ENCODE measurements around the gene ITPRIPL2.

DNA sequence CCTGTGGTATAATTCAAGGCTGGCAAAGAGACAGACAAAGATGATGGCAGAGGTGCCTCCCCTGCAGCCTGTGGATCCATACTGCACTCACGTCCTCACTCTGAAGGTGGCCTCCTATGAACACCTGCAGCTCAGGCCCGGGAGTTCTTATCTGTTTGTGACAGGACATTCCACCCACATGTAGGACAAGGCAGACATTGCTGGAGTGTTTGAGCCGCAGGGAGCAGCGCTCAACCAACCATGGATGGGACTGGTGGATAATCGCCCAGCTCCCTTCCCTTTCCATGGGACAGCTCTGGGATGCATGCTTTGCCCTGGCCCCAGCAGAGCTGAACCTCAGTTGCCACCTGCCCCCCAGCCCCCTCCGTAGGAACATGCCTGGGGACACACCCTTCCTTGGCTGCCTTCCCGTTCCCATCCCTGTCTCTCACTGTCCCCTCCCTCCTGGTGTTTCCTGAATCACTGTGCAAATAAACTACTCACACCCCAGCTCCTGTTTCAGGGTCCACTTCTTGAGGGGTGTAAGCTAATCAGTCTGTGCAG lies 22.2 kb downstream of the ITPRIPL2 start:
- TF ChIP-seq, protein P1, sequence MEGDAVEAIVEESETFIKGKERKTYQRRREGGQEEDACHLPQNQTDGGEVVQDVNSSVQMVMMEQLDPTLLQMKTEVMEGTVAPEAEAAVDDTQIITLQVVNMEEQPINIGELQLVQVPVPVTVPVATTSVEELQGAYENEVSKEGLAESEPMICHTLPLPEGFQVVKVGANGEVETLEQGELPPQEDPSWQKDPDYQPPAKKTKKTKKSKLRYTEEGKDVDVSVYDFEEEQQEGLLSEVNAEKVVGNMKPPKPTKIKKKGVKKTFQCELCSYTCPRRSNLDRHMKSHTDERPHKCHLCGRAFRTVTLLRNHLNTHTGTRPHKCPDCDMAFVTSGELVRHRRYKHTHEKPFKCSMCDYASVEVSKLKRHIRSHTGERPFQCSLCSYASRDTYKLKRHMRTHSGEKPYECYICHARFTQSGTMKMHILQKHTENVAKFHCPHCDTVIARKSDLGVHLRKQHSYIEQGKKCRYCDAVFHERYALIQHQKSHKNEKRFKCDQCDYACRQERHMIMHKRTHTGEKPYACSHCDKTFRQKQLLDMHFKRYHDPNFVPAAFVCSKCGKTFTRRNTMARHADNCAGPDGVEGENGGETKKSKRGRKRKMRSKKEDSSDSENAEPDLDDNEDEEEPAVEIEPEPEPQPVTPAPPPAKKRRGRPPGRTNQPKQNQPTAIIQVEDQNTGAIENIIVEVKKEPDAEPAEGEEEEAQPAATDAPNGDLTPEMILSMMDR (CRISPR knock-in tag; IDR thresholded peaks at IDR 0.05) = no peak
- no peak for TF ChIP-seq ZBTB3 (CRISPR knock-in tag; IDR thresholded peaks at IDR 0.05; ENCODE audit: borderline replicate concordance, low read depth)
- TF ChIP-seq, protein P2, sequence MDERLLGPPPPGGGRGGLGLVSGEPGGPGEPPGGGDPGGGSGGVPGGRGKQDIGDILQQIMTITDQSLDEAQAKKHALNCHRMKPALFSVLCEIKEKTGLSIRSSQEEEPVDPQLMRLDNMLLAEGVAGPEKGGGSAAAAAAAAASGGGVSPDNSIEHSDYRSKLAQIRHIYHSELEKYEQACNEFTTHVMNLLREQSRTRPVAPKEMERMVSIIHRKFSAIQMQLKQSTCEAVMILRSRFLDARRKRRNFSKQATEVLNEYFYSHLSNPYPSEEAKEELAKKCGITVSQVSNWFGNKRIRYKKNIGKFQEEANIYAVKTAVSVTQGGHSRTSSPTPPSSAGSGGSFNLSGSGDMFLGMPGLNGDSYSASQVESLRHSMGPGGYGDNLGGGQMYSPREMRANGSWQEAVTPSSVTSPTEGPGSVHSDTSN (CRISPR knock-in tag; IDR thresholded peaks at IDR 0.05) = no peak
- TF ChIP-seq, protein P3, sequence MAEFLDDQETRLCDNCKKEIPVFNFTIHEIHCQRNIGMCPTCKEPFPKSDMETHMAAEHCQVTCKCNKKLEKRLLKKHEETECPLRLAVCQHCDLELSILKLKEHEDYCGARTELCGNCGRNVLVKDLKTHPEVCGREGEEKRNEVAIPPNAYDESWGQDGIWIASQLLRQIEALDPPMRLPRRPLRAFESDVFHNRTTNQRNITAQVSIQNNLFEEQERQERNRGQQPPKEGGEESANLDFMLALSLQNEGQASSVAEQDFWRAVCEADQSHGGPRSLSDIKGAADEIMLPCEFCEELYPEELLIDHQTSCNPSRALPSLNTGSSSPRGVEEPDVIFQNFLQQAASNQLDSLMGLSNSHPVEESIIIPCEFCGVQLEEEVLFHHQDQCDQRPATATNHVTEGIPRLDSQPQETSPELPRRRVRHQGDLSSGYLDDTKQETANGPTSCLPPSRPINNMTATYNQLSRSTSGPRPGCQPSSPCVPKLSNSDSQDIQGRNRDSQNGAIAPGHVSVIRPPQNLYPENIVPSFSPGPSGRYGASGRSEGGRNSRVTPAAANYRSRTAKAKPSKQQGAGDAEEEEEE (CRISPR knock-in tag; IDR thresholded peaks at IDR 0.05; ENCODE audit: borderline replicate concordance) = no peak
- TF ChIP-seq NR3C1 (CRISPR knock-in tag; IDR thresholded peaks at IDR 0.05) = no peak
- TF ChIP-seq EZH2 (conservative IDR thresholded peaks at IDR 0.05; ENCODE audit: low read depth, low read length) = no peak
- TF ChIP-seq TAF15 (IDR thresholded peaks at IDR 0.05; ENCODE audit: low read depth, low read length, poor library complexity, severe bottlenecking) = no peak
- TF ChIP-seq CENPX (CRISPR knock-in tag; IDR thresholded peaks at IDR 0.05) = no peak
- TF ChIP-seq TRIM24 (CRISPR knock-in tag; IDR thresholded peaks at IDR 0.05) = no peak
- no peak for TF ChIP-seq NR1H2 (CRISPR knock-in tag; IDR thresholded peaks at IDR 0.05; ENCODE audit: borderline replicate concordance, low read depth)
- no peak for TF ChIP-seq IRX3 (CRISPR knock-in tag; IDR thresholded peaks at IDR 0.05; ENCODE audit: borderline replicate concordance, low read depth)
- TF ChIP-seq ZNF296 (CRISPR knock-in tag; conservative IDR thresholded peaks at IDR 0.05) = no peak

Data from HepG2 (cell line).